Sciatic nerve (tissue), 2 donors: ENCODE measurements around the gene SLC24A3. TPM values are rescaled to one million over a fixed set of nuclear protein-coding genes. Genes with fewer than 3 reads are reported as not detected.
A peak's percentile ranks its signal among the peaks of the same experiment; 100 is the strongest.

ENCODE experiments used
- ATAC-seq: fragments of 200-7000 bp; cut with Tn5 transposase; one replicate; pipeline ENCODE4 v1.9.1; 2020; ENCODE audit warnings: mild to moderate bottlenecking, moderate library complexity
- DNase-seq: peaks from one replicate; pipeline ENCODE4 v3.0.0-alpha.2; 2020; ENCODE audit warnings: low spot score
- intact Hi-C: fragments of 100-400 bp; cut with DNase I; formaldehyde crosslinking; loops from one replicate; pipeline ENCODE4 v1.14.2; 2022
- total RNA-seq: library from RNA; stranded (reverse); fragmentation: NEBNext Ultra II Directional; extraction: Animal tissue kit (Norgen Biotek cat#: 25700); gene quantifications from one replicate; pipeline ENCODE4 v1.2.1, GENCODE V29; 2021
- donor health status: DM: no; HTN: no; CAD: no.
- donor health status: DM: no; HTN: no; CAD: no.

Gene SLC24A3
- total RNA-seq, 1 donor from 2014 or later: 2.0 TPM

DNA sequence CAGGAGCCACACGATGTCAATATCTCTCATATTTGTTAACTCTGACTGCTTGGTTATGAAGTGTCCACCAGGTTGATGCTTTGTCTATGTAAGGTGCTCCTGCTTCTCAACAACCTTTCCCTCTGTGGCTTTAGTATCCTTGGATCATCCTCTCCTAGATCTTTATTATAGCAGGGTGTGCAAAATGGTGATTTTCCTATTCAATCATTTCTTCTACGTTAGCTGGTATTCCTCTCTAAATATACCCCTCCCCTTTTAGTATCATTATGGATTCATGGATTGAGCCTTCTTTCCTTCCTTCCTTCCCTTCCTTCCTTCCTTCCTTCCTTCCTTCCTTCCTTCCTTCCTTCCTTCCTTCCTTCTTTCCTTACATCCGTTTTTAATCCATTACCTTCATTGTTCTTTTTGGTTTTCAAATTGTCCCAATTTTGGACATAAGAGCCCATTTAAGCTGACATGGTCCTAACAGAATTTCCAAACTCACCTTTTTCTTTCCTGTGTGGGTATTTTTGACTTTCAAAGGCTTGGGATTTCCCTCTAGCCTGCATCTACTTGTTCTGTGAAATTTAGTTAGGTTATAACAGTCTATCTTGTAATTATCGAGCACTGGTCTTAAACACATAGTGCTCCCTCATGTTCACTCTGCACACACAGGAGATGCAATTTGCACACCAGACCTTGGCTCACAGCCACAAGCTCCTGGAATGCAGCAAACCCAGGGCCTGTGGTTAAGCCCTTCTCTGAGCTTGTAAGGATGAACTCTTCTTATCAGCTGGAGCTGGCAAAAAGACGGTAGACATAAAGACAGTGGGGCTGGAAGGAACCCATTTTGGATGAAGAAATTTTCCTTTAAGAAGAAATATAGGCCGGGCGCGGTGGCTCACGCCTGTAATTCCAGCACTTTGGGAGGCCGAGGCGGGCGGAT, 109.9 kb downstream of the SLC24A3 start:
- no peak for ATAC-seq
- intact Hi-C loops: no loop called here
- no peak for DNase-seq

GRCh38 chr20:19327401-19327800, 115.0 kb downstream of the SLC24A3 start:
- intact Hi-C loops: no loop called here
- ATAC-seq (no peak), DNase-seq (no peak)

- DNase-seq (no peak), ATAC-seq (no peak)
- intact Hi-C loops: no loop called here
Measured at GRCh38 chr20:19328676-19329075, 116.2 kb downstream of the SLC24A3 start.

- ATAC-seq (no peak), DNase-seq (no peak)
- intact Hi-C loops: no loop called here
Measured at GRCh38 chr20:19330038-19330437, 117.6 kb downstream of the SLC24A3 start.

DNA sequence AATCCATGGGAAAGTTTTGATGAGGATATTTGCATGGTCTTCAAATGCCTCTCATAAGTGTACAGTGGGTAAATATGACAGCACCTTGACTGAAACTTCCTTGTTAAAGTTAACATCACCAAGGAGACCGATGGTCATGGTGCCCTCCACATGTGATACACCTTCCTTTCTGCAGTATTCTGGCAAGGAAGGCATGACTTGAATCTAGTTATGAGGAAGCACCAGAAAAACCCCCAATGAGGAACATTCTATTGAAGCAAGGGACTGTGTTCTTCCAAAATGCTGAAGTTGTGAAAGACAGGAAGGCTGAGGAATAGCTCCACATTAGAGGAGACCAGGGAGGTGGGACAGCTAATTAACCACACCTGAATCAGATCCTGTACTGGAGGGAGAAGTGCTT, 118.3 kb downstream of the SLC24A3 start:
- intact Hi-C loops: no loop called here
- DNase-seq (no peak), ATAC-seq (no peak)

DNA sequence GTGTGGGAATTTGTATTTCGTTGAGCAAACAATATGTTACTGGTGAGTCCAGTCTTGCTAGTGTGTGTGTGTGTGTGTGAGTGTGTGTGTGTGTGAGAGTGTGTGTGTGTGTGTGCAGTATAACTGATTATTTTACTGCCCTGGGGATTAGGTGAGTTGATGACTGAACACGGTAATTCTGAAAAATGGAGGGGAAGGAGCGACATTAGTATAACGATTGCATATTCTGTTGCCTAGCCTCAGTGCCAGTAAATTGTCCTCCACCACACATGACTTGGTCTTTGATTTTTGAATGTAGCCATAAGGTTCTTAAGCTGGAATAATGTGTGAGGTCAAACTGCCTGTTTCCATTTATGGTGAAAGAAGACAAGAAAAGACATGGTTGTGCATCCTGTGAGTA, 121.1 kb downstream of the SLC24A3 start:
- intact Hi-C loops: no loop called here
- DNase-seq (no peak), ATAC-seq (no peak)

GRCh38 chr20:19335341-19335740, 122.9 kb downstream of the SLC24A3 start:
- intact Hi-C loops: no loop called here

DNA sequence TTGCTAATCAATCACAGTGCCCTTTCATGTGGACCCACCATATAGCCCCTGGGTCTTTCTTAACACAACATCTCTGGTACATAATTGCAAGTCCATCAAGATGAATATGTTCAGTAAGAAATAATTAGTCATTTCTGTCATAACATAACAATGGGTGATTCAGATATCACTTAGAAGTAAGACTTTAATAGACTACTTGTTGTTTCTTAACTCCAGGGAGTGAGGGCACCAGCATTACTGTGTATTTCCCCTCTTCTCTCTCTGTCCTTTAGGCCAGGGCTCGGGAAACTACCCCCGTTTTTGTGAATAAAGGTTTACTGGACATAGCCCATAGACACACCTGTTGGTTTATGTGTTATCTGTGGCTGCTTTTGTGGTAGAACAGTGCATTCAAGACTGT, 123.5 kb downstream of the SLC24A3 start:
- no peak for ATAC-seq
- no peak for DNase-seq
- intact Hi-C loops: no loop called here

More at GRCh38 chr20:19335341-19335740, 122.9 kb downstream of the SLC24A3 start:
- no peak for ATAC-seq
- DNase-seq: no peak

DNA sequence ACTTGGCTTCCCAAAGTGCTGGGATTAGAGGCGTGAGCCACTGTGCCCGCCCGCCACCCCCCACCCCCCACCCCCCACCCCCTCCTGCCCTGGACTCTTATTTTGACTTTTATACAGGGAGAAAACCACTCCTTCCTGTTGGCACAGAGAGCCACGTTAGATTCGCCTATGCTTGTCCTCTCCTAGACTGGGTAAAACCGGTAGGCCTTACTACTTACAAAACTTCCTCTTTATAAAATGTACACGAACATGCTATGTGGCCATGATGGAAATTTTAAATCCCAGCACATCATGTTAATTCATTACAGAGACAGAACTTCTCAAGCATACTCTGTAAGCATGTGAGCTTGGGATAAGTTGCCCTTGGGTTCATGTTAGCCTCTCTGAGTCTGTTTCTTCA, 124.2 kb downstream of the SLC24A3 start:
- intact Hi-C loops: no loop called here
- ATAC-seq: no peak
- DNase-seq: no peak

GRCh38 chr20:19338380-19338779, 125.9 kb downstream of the SLC24A3 start:
- intact Hi-C loops: no loop called here
- no peak for ATAC-seq
- DNase-seq: no peak

- DNase-seq (no peak), ATAC-seq (peak; percentile 70)
- intact Hi-C loops: no loop called here
Measured at GRCh38 chr20:19338960-19339359, 126.5 kb downstream of the SLC24A3 start.

DNA sequence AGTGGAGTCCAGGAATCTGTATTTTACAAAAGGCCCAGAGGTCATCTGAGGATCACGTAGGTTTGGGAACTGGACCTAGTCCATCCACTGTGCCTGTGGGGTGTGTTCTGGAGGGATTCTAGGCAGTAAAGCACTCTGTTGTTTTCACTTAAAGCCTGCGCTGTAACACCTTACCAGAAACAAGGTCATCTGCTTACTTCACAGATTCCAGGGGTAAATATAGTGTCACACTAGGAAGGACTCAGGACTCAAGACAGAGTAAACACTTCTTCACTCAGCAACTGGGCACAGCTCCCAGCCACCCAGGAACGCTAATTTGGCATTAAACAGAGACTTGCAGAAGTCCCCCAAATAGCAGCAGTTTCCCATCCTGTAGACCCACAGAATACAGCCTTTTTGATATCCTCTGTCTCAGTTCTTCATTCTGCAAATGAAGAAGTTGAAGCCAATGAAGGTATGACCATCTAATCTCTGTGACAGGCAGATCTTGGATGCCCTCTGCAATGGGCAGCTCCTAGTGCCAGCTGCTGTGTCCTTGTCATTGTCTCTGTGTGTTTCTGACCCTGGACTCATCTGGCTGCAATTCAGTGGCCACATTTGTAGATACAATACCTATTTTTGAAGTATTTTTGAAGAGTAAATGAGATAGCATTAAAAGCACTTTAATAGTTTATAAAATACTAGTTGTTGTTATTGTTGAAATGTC, 129.1 kb downstream of the SLC24A3 start:
- ATAC-seq (no peak), DNase-seq (no peak)
- intact Hi-C loops: no loop called here

DNA sequence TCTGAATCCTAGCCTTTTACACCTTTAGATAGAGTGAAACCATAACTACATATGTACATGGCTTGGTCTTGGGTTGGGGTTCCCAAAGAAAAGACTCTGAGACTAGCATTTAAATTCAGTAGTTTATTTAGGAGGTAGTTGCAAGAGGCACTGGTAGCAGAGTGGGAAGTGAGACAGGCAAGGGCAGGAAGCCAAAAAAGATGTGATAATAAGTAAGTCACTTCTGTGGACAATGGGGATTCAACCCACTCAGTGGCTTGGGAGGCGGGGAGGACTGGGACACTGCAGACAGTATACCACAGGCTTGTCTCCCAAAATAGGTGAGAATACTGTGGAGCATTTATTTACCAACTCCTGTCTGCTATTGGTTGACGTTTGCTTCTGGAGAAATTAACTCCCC, 131.9 kb downstream of the SLC24A3 start:
- ATAC-seq: no peak
- DNase-seq: no peak
- intact Hi-C loops: no loop called here

DNA sequence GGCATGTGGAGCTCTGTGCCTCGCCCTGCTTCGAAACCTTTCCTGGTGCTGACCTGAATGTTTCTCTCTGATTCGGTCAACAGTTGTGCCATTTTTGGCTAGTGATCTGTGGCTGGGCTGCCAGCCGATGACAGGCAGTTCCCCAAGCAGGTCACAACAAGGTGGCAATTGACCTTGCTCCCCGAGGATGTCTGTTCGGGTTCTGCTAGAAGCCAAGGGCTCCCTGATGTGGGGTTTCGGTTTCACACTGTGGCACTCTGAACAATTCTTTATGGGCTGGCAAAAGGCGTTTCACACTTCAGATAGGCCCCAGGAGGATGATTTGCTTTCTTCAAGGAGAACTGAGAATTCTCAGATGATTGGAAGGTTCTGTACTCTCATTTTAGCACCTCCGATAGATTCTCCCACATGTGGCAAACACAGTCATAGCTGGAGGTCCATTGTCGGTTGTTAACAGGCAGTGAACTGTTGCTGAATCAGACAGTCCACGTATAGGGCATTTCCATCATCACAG, 135.6 kb downstream of the SLC24A3 start:
- ATAC-seq (no peak), DNase-seq (no peak)
- intact Hi-C loops: no loop called here

- intact Hi-C loops: no loop called here
- DNase-seq: no peak
- no peak for ATAC-seq
Measured at GRCh38 chr20:19348582-19348981, 136.1 kb downstream of the SLC24A3 start.

DNA sequence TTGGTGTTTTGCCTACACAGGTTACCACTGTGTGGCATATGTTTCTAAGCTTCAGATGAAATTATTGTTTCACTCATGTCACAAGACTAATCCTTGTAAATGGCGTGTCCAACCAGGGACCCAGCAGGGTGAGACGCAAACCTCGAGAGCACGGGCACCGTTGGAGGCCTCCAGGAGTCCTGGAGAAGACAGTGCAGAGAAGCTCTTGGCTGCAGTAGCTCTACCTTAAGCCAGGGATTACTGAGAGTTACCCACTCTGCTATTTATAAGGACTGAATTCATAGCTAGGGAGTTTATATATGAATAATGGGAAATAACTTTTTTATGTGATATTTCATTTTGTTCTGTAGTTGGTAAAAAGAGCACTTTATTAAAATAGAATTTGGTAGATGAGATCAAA, 137.4 kb downstream of the SLC24A3 start:
- intact Hi-C loops: no loop called here
- no peak for DNase-seq
- ATAC-seq: no peak

GRCh38 chr20:19351542-19351941, 139.1 kb downstream of the SLC24A3 start:
- ATAC-seq (no peak), DNase-seq (no peak)
- intact Hi-C loops: no loop called here

- intact Hi-C loops: no loop called here
- DNase-seq (no peak), ATAC-seq (no peak)
Measured at GRCh38 chr20:19354950-19355349, 142.5 kb downstream of the SLC24A3 start.

GRCh38 chr20:19361790-19362189, 149.3 kb downstream of the SLC24A3 start:
- ATAC-seq: no peak
- no peak for DNase-seq
- intact Hi-C loops: no loop called here

DNA sequence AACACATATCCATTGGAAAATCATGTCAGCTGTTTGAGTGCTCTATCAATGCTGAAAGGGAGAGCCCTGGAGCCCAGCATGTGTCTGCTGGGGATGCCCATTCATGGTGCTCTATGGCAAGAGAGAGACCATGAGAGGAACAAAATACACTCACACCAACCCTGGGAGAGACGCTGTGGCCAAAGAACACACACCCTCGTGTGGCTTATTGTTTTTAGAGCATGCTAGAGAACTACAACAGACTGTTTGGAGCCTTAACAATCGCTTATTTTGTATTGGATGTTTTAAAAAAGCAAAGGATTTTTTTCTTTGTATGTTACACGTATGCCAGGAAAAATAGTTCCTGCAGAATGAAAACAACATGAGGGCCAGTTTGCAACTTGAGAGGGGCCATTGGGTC, 151.0 kb downstream of the SLC24A3 start:
- intact Hi-C loops: no loop called here
- DNase-seq: no peak
- peak; percentile 90 for ATAC-seq
